ENCODE measurements around the gene ETF1. TPM values are rescaled to one million over a fixed set of nuclear protein-coding genes. Genes with fewer than 3 reads are reported as not detected.

The ETF1 gene
- total RNA-seq, 2 experiments from 2014 or later: 66.7 to 123 TPM

DNA sequence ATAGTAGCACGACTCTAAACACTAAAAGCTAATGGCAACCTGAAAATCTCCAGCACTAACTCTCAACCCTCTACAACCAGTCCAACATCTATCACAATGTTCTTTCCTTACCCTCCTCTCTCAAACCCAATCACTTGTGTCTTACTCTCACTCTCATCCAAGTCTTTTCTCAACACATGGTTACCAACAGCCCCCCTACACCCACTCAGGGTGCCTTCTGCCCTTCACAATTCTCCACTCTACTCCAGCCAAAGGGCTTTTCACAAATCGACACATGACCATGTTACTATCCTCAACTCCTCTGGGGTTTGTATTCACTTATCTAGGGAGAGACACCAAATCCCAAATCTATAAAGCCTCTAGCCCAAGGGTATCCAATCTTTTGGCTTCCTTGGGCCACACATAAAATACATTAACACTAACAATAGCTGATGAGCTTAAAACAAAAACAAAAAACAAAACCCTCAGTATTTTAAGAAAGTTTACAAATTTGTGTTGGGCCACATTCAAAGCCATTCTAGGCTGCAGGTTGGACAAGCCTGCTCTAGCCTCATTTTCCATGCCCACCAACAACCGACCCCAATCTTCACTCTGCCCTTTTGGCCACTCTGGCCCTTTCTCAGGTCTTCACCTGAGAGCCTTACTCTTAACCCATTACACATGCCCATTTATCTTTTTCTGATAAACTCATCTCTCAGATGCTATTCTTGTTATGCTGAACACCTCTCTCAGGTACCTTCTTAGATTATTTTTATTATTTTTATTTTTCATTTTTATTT lies 20.5 kb upstream of the ETF1 start:
- POLR2A ChIA-PET: interaction anchor here (0.6 to 0.9 kb wide), 3 partner anchors 12 to 262 kb away, joined by 3 to 6 read pairs (median 3); partner anchors contain the start of gene HSPA9
- Histone ChIP-seq H3K79me2 (ENCODE audit: insufficient read depth, low read depth, low read length) (peaks cover 78% of the 10 kb centered on the region), H3K4me1 (ENCODE audit: insufficient read depth, low read length, poor library complexity, severe bottlenecking) (no peaks in the 10 kb centered on the region), H2AFZ (ENCODE audit: low read length) (no peak overlapping the region), H3K9me2 (ENCODE audit: insufficient read depth, low read length) (no peaks in the 10 kb centered on the region), H3K4me2 (ENCODE audit: low read length) (no peak overlapping the region), H3K36me3 (ENCODE audit: insufficient read depth, low read length) (peaks cover 96% of the 10 kb centered on the region), H3K9me3 (ENCODE audit: low read length) (no peaks in the 10 kb centered on the region), H3K4me3 (ENCODE audit: low read depth, low read length, poor library complexity, severe bottlenecking) (no peak overlapping the region), H4K20me1 (ENCODE audit: insufficient read depth, low read length) (peaks cover 18% of the 10 kb centered on the region), H3K27ac (ENCODE audit: low read depth, low read length, poor library complexity, severe bottlenecking) (no peak overlapping the region)
- CTCF ChIA-PET (ENCODE audit: unreplicated experiment): no interaction called here
- BruUV-seq (replicated peaks): no TSS peak
- DNase-seq (ENCODE audit: low spot score): no peak
- TF ChIP-seq CTCF (conservative IDR thresholded peaks at IDR 0.05; ENCODE audit: low read length) (no peak), EZH2phosphoT487 (IDR thresholded peaks at IDR 0.05; ENCODE audit: borderline replicate concordance, low read depth, low read length) (no peak)
- intact Hi-C loops (cut with micrococcal nuclease; ENCODE audit: unreplicated experiment): no loop called here

DNA sequence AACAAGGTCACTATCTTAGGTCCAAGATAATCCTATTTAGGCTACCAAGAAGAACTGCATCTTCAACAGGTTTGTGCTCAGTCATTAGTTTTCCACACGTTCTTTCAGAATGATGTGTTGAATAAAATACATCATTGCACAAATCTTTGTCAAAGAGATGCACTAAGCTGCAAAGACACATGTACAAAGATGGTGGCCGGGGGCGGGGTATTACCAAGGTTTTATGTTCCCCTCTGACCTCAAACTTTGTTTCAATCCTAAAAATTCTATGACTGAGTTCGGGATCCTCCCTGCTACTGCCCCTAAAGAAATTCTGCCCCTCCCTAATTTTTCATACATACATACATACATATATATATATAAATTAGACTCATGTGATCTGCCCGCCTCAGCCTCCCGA lies 17.9 kb upstream of the ETF1 start:
- H3K9me3 ChIP-seq (ENCODE audit: low read length): no peaks in the 10 kb centered on the region
- no peak for TF ChIP-seq EZH2phosphoT487 (IDR thresholded peaks at IDR 0.05; ENCODE audit: borderline replicate concordance, low read depth, low read length)
- TF ChIP-seq CTCF (conservative IDR thresholded peaks at IDR 0.05; ENCODE audit: low read length): no peak
- ChIA-PET POLR2A (no interaction called here), CTCF (ENCODE audit: unreplicated experiment) (no interaction called here)
- intact Hi-C loops (cut with micrococcal nuclease; ENCODE audit: unreplicated experiment): no loop called here
- no peak overlapping the region for H3K27ac ChIP-seq (ENCODE audit: low read depth, low read length, poor library complexity, severe bottlenecking)
- no peak overlapping the region for H3K4me2 ChIP-seq (ENCODE audit: low read length)
- H3K79me2 ChIP-seq (ENCODE audit: insufficient read depth, low read depth, low read length): peaks cover 57% of the 10 kb centered on the region
- no peak overlapping the region for H3K4me3 ChIP-seq (ENCODE audit: low read depth, low read length, poor library complexity, severe bottlenecking)
- peaks cover 96% of the 10 kb centered on the region for H3K36me3 ChIP-seq (ENCODE audit: insufficient read depth, low read length)
- no peak for DNase-seq (ENCODE audit: low spot score)
- H2AFZ ChIP-seq (ENCODE audit: low read length): no peak overlapping the region
- H4K20me1 ChIP-seq (ENCODE audit: insufficient read depth, low read length): peaks cover 19% of the 10 kb centered on the region; the same call in 1 of the 2 replicates
- no TSS peak for BruUV-seq (replicated peaks)
- H3K4me1 ChIP-seq (ENCODE audit: insufficient read depth, low read length, poor library complexity, severe bottlenecking): no peaks in the 10 kb centered on the region
- no peaks in the 10 kb centered on the region for H3K9me2 ChIP-seq (ENCODE audit: insufficient read depth, low read length)

DNA sequence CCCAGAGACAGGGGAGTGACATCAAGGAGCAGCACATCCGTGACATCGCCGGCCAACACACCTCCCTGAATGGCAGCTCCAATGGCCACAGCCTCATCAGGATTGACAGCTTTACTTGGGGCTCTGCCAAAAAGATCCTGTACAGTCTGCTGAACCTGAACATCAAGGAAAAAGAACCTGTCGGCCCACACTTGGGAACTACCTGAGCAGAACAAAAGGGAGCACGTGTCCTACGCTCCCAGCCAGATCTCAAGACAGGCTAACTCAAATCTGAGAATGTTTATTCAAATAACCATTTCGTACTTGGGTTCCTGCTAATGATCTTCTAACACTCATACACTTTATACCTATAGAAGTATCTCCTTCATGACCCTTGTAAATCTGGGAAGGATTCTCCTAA lies 16.9 kb upstream of the ETF1 start:
- POLR2A ChIA-PET: no interaction called here
- CTCF ChIA-PET (ENCODE audit: unreplicated experiment): no interaction called here
- Histone ChIP-seq H2AFZ (ENCODE audit: low read length) (no peak overlapping the region), H3K4me1 (ENCODE audit: insufficient read depth, low read length, poor library complexity, severe bottlenecking) (no peaks in the 10 kb centered on the region), H3K79me2 (ENCODE audit: insufficient read depth, low read depth, low read length) (peaks cover 47% of the 10 kb centered on the region), H3K27ac (ENCODE audit: low read depth, low read length, poor library complexity, severe bottlenecking) (no peak overlapping the region), H3K4me3 (ENCODE audit: low read depth, low read length, poor library complexity, severe bottlenecking) (no peak overlapping the region), H4K20me1 (ENCODE audit: insufficient read depth, low read length) (peaks cover 19% of the 10 kb centered on the region; the same call in 1 of the 2 replicates), H3K4me2 (ENCODE audit: low read length) (no peak overlapping the region), H3K36me3 (ENCODE audit: insufficient read depth, low read length) (peaks cover 96% of the 10 kb centered on the region), H3K9me2 (ENCODE audit: insufficient read depth, low read length) (no peaks in the 10 kb centered on the region), H3K9me3 (ENCODE audit: low read length) (no peaks in the 10 kb centered on the region)
- DNase-seq (ENCODE audit: low spot score): no peak
- intact Hi-C loops (cut with micrococcal nuclease; ENCODE audit: unreplicated experiment): no loop called here
- BruUV-seq (replicated peaks): no TSS peak
- TF ChIP-seq EZH2phosphoT487 (IDR thresholded peaks at IDR 0.05; ENCODE audit: borderline replicate concordance, low read depth, low read length): no peak
- no peak for TF ChIP-seq CTCF (conservative IDR thresholded peaks at IDR 0.05; ENCODE audit: low read length)
